Neural cell (in vitro differentiated cells): ENCODE data around the gene GDE1.

Experiments
- EZH2 ChIP-seq: fragments of 200-600, 300-800 bp; shearing (Covaris generic), sonication (generic); IDR thresholded peaks from 2 replicates; pipeline ENCODE4 v1.6.1; 2014; ENCODE audit warnings: antibody characterized with exemption, low read length, borderline replicate concordance, mild to moderate bottlenecking; ENCODE audit not compliant: insufficient read depth, poor library complexity, severe bottlenecking
- POLR2AphosphoS5 ChIP-seq: IDR thresholded peaks from 2 replicates; pipeline ENCODE4 v1.6.1; 2012
- TAF1 ChIP-seq: IDR thresholded peaks from 2 replicates; pipeline ENCODE4 v1.6.1; 2012; ENCODE audit warnings: low read depth

- TF ChIP-seq EZH2 (no peak), POLR2AphosphoS5 (peak; percentile 91), TAF1 (peak; percentile 55)
These were observed 1.9 kb upstream of the GDE1 start, which contains the start of gene CCP110 for GRCh38 chr16:19523559-19524355.
